Measurements from ENCODE around the gene GLYR1.

- TF ChIP-seq POLR2A (IDR thresholded peaks at IDR 0.05; ENCODE audit: low read length) (no peak), GATA1 (IDR thresholded peaks at IDR 0.05; ENCODE audit: low read depth, low read length) (no peak)
These were observed 9.2 kb downstream of the GLYR1 start for GRCh38 chr16:4837733-4838501.

Data from erythroblast (primary cell).